Keratinocyte (primary cell): Measurements from ENCODE around the gene CES2.

Experiments used
- EZH2 ChIP-seq: IDR thresholded peaks from one replicate; pipeline ENCODE4 v1.6.1; 2012; ENCODE audit warnings: inconsistent platforms, mild to moderate bottlenecking, low read length, moderate library complexity
- TF ChIP-seq, protein P1 (sequence below), 3 experiments: IDR thresholded peaks in 1 of 3; conservative IDR thresholded peaks in 1 of 3; optimal IDR thresholded peaks in 1 of 3; 2 replicates in 2 of 3; 3 replicates in 1 of 3; pipeline versions ENCODE3 to v1.5.1; 2011; ENCODE audit warnings: low read length in 3 of 3, mild to moderate bottlenecking in 3 of 3, moderate library complexity in 2 of 3, control low read depth in 1 of 3, inconsistent platforms in 1 of 3; ENCODE audit not compliant: insufficient read depth in 2 of 3; ENCODE audit errors: extremely low read depth in 1 of 3

DNA sequence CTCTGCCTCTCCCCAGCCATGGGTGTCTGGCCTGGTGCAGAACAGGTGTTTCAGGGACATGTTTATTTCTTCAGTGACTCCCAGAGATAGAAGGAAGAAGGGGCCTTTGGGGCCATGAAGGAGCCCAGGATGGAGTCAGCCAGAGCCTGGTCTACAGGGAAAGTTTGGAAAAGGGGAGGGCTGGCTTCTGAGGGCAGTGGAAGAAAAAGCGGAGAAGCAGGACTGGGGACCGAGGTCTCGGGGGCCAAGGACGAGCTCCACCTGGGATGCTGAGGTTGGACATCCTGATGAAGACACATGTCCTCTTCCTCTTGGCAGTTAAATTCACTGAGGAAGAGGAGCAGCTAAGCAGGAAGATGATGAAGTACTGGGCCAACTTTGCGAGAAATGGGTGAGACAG, 7.7 kb downstream of the CES2 start:
- TF ChIP-seq, protein P1, sequence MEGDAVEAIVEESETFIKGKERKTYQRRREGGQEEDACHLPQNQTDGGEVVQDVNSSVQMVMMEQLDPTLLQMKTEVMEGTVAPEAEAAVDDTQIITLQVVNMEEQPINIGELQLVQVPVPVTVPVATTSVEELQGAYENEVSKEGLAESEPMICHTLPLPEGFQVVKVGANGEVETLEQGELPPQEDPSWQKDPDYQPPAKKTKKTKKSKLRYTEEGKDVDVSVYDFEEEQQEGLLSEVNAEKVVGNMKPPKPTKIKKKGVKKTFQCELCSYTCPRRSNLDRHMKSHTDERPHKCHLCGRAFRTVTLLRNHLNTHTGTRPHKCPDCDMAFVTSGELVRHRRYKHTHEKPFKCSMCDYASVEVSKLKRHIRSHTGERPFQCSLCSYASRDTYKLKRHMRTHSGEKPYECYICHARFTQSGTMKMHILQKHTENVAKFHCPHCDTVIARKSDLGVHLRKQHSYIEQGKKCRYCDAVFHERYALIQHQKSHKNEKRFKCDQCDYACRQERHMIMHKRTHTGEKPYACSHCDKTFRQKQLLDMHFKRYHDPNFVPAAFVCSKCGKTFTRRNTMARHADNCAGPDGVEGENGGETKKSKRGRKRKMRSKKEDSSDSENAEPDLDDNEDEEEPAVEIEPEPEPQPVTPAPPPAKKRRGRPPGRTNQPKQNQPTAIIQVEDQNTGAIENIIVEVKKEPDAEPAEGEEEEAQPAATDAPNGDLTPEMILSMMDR (optimal IDR thresholded peaks at IDR 0.05 in 1 of 3, IDR thresholded peaks at IDR 0.05 in 1 of 3, conservative IDR thresholded peaks at IDR 0.05 in 1 of 3; ENCODE audit: extremely low read depth in 1 of 3, insufficient read depth in 2 of 3, low read length in 3 of 3), result no peak
- no peak for TF ChIP-seq EZH2
